Testis (tissue), 3 donors: ENCODE measurements around the gene BAIAP3. TPM values are rescaled to one million over a fixed set of nuclear protein-coding genes. Genes with fewer than 3 reads are reported as not detected.

Experiments
- DNase-seq: peaks from one replicate; pipeline ENCODE4 v3.0.0-alpha.2; 2019
- H3K27ac ChIP-seq, 2 donors: fragments of 200-600 bp; sonication (generic); one replicate each; pipeline ENCODE4 v1.5.1; 2019
- H3K27me3 ChIP-seq: fragments of 200-600 bp; sonication (generic); one replicate; pipeline ENCODE4 v1.5.1; 2019
- H3K36me3 ChIP-seq: fragments of 200-600 bp; sonication (generic); one replicate; pipeline ENCODE4 v1.5.1; 2017; ENCODE audit warnings: low read depth; ENCODE audit errors: missing control alignments
- H3K4me1 ChIP-seq: fragments of 200-600 bp; sonication (generic); one replicate; pipeline ENCODE4 v1.5.1; 2019
- H3K4me3 ChIP-seq, 2 donors: fragments of 200-600 bp; sonication (generic); one replicate each; pipeline ENCODE4 v1.5.1; 2017 to 2019
- H3K9me3 ChIP-seq: fragments of 200-600 bp; sonication (generic); one replicate; pipeline ENCODE4 v1.5.1; 2017
- POLR2A ChIP-seq: fragments of 450-650 bp; IDR thresholded peaks from one replicate; pipeline ENCODE4 v1.6.1; 2017; ENCODE audit warnings: antibody characterized with exemption, mild to moderate bottlenecking, moderate library complexity
- WGBS, 2 donors: methylation state at CpG; one replicate each; pipeline ENCODE4 v1.1.5; 2018; 5-methylcytosine and 5-hydroxymethylcytosine counted together
- intact Hi-C: fragments of 100-400 bp; cut with DNase I; formaldehyde crosslinking; loops from one replicate; pipeline ENCODE4 v1.15.1; 2023; ENCODE audit warnings: low total_unique reads
- polyA plus RNA-seq: library from polyadenylated mRNA; stranded (reverse); fragments of 350-450 nt; fragmentation: Illumina TruSeq; extraction: RNeasy Lipid Tissue Mini Kit (QIAGEN cat#74804); gene quantifications from one replicate; pipeline ENCODE4 v1.2.3, GENCODE V29; 2014; ENCODE audit warnings: low read depth, low replicate concordance; ENCODE audit not compliant: insufficient read depth
- total RNA-seq, 2 donors: library from RNA; depleted of rRNA; stranded (reverse); fragments of >200 nt; gene quantifications; one replicate each; pipeline ENCODE4 v1.2.3, GENCODE V29; 2016
- TF ChIP-seq, protein P1 (sequence below), 3 experiments: fragments of 450-650 bp in 2 of 3; fragments of 200-600 bp in 1 of 3; sonication (generic) in 1 of 3; IDR thresholded peaks; one replicate each; pipeline ENCODE4 v1.5.1; 2016 to 2019; ENCODE audit warnings: antibody characterized with exemption in 3 of 3, mild to moderate bottlenecking in 2 of 3, moderate library complexity in 1 of 3

Gene BAIAP3
- total and polyA plus RNA-seq, 3 donors from 2014 or later: 23.0 to 60.4 (median 29.8) TPM

DNA sequence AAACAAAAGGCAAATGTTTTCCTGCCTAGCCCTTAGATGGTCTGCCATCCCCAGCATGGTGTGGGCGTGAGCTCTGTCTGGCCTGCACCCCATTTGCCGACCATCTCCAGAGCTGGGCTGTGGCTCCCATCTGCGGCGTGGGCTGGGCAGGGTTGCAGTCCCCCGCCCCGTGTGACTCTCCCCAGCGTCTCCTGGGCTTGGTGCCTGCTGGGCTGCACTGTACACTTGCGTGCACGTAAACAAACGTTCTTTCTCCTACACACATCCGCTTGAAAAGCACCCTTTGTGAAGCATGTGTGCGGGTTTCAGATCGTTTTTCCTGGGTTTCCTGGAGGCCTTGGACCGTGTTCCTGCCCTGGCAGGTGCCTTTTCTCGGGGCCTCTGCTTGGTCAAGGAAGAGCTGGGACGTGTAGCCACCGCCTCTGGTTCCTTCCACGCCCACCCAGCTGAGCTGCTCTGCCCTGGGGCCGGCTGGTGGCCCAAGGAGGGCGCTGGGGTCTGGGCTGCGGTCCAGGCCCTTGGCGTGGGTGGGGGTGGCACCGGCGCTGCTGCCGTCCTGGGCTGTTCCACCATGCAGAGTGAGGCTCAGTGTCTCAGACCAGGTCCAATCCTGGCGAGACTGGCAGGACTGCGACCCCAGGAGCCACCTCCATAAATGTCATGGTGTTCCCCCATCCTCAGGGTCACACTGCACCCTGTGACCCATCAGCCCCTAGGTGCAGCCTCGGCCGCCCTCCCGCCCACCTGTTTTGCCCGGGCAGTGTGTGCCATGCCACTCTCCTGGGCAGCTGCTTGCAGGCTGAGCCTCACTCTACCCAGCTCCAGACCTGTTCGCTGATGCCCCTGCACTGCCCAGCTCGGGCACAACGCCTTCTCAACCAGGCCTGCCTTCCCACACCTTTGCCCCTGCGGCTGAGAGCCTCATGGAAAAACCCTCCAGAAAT is 9.9 kb upstream of the BAIAP3 start:
- WGBS, 2 donors: 76 to 84% methylated on average over 20 to 35 of the region's 35 CpGs
- no peak overlapping the region for H3K27ac ChIP-seq
- intact Hi-C loops: no loop called here

DNA sequence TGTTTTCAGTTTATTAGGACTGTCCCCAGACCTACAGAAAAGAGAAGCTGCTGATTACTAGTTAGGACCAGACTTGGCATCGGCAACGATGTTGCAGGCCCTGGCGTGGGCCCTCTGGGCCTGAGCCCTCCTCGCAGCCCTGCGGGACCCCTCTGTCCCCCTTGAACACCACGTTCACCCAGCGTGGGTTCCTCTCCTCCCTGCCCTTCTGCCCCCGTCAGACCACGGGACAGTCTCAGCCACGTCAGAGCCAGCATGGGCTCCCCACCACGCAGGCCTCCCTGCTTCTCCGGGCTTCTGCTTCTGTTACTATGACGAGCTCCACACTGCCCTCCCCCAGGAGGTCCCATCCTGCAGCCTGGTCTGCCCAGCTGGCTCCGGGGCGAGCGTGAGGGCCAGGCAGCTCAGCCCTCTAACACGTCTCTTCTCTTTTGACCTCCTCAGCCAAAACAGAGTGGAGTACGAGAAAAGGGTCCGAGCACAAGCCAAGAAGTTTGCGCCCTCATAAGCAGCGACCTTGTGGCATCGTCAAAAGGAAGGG is 9.1 kb upstream of the BAIAP3 start:
- 84 to 87% methylated on average over 16 to 22 of the region's 22 CpGs for WGBS, 2 donors
- no peaks in the 10 kb centered on the region for H3K4me1 ChIP-seq
- no peak overlapping the region for H3K4me3 ChIP-seq
- no peaks in the 10 kb centered on the region for H3K36me3 ChIP-seq
- TF ChIP-seq POLR2A: no peak
- TF ChIP-seq, protein P1, sequence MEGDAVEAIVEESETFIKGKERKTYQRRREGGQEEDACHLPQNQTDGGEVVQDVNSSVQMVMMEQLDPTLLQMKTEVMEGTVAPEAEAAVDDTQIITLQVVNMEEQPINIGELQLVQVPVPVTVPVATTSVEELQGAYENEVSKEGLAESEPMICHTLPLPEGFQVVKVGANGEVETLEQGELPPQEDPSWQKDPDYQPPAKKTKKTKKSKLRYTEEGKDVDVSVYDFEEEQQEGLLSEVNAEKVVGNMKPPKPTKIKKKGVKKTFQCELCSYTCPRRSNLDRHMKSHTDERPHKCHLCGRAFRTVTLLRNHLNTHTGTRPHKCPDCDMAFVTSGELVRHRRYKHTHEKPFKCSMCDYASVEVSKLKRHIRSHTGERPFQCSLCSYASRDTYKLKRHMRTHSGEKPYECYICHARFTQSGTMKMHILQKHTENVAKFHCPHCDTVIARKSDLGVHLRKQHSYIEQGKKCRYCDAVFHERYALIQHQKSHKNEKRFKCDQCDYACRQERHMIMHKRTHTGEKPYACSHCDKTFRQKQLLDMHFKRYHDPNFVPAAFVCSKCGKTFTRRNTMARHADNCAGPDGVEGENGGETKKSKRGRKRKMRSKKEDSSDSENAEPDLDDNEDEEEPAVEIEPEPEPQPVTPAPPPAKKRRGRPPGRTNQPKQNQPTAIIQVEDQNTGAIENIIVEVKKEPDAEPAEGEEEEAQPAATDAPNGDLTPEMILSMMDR (IDR thresholded peaks at IDR 0.05): no peak
- no peaks in the 10 kb centered on the region for H3K27me3 ChIP-seq
- intact Hi-C loops: no loop called here
- no peaks in the 10 kb centered on the region for H3K9me3 ChIP-seq
- H3K27ac ChIP-seq: no peak overlapping the region
- no peak for DNase-seq

More for the DNA sequence above, 9.9 kb upstream of the BAIAP3 start:
- TF ChIP-seq, protein P1 (IDR thresholded peaks at IDR 0.05): no peak
- no peak for TF ChIP-seq POLR2A
- H3K9me3 ChIP-seq: no peaks in the 10 kb centered on the region
- no peak for DNase-seq
- no peaks in the 10 kb centered on the region for H3K4me1 ChIP-seq
- no peak overlapping the region for H3K4me3 ChIP-seq
- no peaks in the 10 kb centered on the region for H3K27me3 ChIP-seq
- no peaks in the 10 kb centered on the region for H3K36me3 ChIP-seq

DNA sequence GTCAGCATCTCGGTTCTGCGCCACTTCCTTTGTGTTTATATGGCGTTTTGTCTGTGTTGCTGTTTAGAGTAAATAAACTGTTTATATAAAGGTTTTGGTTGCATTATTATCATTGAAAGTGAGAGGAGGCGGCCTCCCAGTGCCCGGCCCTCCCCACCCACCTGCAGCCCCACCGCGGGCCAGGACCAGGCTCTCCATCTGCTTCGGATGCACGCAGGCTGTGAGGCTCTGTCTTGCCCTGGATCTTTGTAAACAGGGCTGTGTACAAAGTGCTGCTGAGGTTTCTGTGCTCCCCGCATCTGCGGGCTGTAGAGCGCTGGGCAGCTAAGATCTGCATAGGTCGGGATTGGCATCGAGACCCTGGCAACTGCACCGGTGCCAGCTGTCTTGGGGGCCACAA is 8.2 kb upstream of the BAIAP3 start:
- TF ChIP-seq, protein P1 (IDR thresholded peaks at IDR 0.05): no peak
- no peak for TF ChIP-seq POLR2A
- Histone ChIP-seq H3K4me3 (no peak overlapping the region), H3K27ac (no peak overlapping the region), H3K36me3 (no peaks in the 10 kb centered on the region), H3K27me3 (no peaks in the 10 kb centered on the region), H3K9me3 (no peaks in the 10 kb centered on the region), H3K4me1 (no peaks in the 10 kb centered on the region)
- intact Hi-C loops: no loop called here
- WGBS, 2 donors: 88 to 90% methylated on average over 12 to 15 of the region's 15 CpGs
- no peak for DNase-seq

DNA sequence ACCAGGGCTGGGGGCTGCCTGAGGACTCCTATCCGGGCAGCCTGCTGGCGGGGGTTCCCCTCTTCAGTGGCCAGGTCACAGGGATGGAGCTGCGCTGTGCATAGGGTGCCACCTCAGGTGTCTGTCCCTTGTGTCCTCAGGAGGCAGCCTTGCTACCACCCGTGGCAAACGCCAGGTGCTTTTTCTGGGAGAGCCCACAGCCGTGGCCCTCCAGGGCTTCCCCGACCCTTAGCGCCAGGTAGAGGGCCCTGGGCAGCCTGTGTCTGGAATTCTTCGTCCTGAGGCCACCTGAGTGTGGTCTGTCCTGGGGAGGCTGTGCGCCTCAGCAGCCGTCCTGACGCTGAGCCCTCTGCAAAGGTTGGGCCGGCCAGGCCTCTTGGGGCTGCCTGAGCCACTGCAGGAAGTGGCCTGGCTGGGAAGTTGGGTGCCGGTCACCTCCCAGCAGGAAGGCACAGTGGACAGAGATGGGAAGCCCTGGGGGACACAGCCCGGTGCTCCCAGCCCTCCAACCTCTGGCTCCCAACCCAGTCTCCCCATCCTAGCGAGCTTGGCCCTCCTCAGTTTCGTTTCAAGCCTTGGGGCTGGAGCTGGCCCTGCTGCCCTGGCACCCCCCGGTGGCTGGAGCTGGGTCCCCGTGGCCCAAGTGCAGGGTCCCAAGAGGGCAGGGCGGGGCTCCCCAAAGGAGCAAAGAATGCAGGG is 7.6 kb upstream of the BAIAP3 start:
- intact Hi-C loops: no loop called here
- TF ChIP-seq, protein P1 (IDR thresholded peaks at IDR 0.05): no peak
- TF ChIP-seq POLR2A: no peak
- DNase-seq: no peak
- no peak overlapping the region for H3K4me3 ChIP-seq
- no peaks in the 10 kb centered on the region for H3K4me1 ChIP-seq
- WGBS, 2 donors: 65 to 85% methylated on average over 7 to 19 of the region's 20 CpGs
- no peaks in the 10 kb centered on the region for H3K27me3 ChIP-seq
- H3K9me3 ChIP-seq: no peaks in the 10 kb centered on the region
- H3K27ac ChIP-seq: no peak overlapping the region
- no peaks in the 10 kb centered on the region for H3K36me3 ChIP-seq
